Upper lobe of left lung (tissue), 4 donors: ENCODE data around the gene PRKCA.

Source experiments
- EP300 ChIP-seq, 4 donors: sonication (generic); formaldehyde crosslinking; IDR thresholded peaks; one replicate each; pipeline ENCODE4 v1.5.1; 2017; ENCODE audit warnings: antibody characterized with exemption in 4 of 4, control low read depth in 2 of 4
- POLR2AphosphoS5 ChIP-seq, 2 donors: sonication (generic); formaldehyde crosslinking; IDR thresholded peaks; one replicate each; pipeline ENCODE4 v1.5.1; 2017; ENCODE audit warnings: antibody characterized with exemption in 2 of 2

DNA sequence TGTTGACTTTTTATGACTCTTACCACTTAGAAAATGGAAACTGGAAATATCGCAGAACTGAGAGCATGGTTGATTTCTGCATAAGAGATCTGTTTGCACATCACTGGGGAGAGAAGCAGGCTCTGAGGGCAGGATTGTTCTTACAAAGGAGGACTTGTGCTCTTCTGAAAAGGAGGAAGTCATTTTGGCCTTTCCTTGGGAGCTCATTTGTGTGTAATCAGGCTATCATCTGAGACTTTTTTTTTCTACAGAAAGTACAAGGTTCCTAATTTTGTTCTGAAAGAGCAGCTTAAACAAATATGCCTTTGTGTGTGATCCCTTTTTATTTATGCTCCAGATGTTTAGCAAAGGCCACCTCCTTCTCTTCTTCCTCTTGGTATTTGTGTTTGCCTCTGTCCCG, 386.8 kb downstream of the PRKCA start:
- TF ChIP-seq POLR2AphosphoS5 (IDR thresholded peaks at IDR 0.05) (no peak), EP300 (IDR thresholded peaks at IDR 0.05) (no peak)
